HEK293 (cell line): ENCODE data around the gene SNTB2.

Source experiments
- CTCF ChIA-PET: fragments of 350-600 bp; formaldehyde crosslinking; extraction: SDS; loops from one replicate; lab custom pipeline; 2021; ENCODE audit warnings: antibody characterized with exemption; lab: Yijun Ruan, JAX
- POLR2A ChIA-PET: fragments of 300-600 bp; formaldehyde crosslinking; extraction: SDS; loops from one replicate; lab custom pipeline; 2020; ENCODE audit warnings: antibody characterized with exemption, inconsistent platforms; lab: Yijun Ruan, JAX
- H3K27ac ChIP-seq: fragments of 200-500 bp; sonication (Bioruptor generic); 2 replicates; pipeline ENCODE4 v1.5.1; 2014; ENCODE audit warnings: low read depth, low read length, control low read depth, inconsistent platforms; ENCODE audit errors: extremely low read depth
- H3K36me3 ChIP-seq, 2 experiments: fragments of 200-500 bp in 1 of 2; sonication (Bioruptor generic) in 1 of 2; 1 replicate in 1 of 2; 2 replicates in 1 of 2; pipeline ENCODE4 v1.5.1; 2014 to 2017; ENCODE audit warnings: inconsistent platforms in 2 of 2, low read length in 2 of 2; ENCODE audit not compliant: control insufficient read depth in 2 of 2, insufficient read depth in 1 of 2
- H3K4me1 ChIP-seq: fragments of 200-500 bp; sonication (Bioruptor generic); 2 replicates; pipeline ENCODE4 v1.5.1; 2014; ENCODE audit warnings: mild to moderate bottlenecking, low read length, inconsistent platforms; ENCODE audit not compliant: control insufficient read depth, insufficient read depth
- H3K4me3 ChIP-seq: 2 replicates; pipeline ENCODE4 v1.5.1; 2011; ENCODE audit warnings: low read depth, mild to moderate bottlenecking, control low read depth, low read length, moderate library complexity
- H3K9me3 ChIP-seq: fragments of 200-500 bp; sonication (Bioruptor generic); 2 replicates; pipeline ENCODE4 v1.5.1; 2014; ENCODE audit warnings: low read depth, low read length, inconsistent platforms; ENCODE audit not compliant: control insufficient read depth, insufficient read depth
- AEBP2 ChIP-seq: fragments of 450-650 bp; formaldehyde crosslinking; IDR thresholded peaks from 2 replicates; pipeline ENCODE4 v1.5.1; 2016; ENCODE audit warnings: missing biosample characterization, missing genetic modification characterization, borderline replicate concordance
- GLI4 ChIP-seq: fragments of 450-650 bp; formaldehyde crosslinking; IDR thresholded peaks from 2 replicates; pipeline ENCODE4 v1.5.1; 2016; ENCODE audit warnings: missing biosample characterization, missing genetic modification characterization
- KLF17 ChIP-seq: fragments of 450-650 bp; formaldehyde crosslinking; IDR thresholded peaks from 2 replicates; pipeline ENCODE4 v1.5.1; 2016; ENCODE audit warnings: missing biosample characterization, missing genetic modification characterization
- ZBTB1 ChIP-seq: fragments of 450-650 bp; formaldehyde crosslinking; IDR thresholded peaks from 2 replicates; pipeline ENCODE4 v1.5.1; 2016; ENCODE audit warnings: missing biosample characterization, missing genetic modification characterization
- ZBTB10 ChIP-seq: fragments of 450-650 bp; formaldehyde crosslinking; IDR thresholded peaks from 2 replicates; pipeline ENCODE4 v1.5.1; 2016; ENCODE audit warnings: missing biosample characterization, missing genetic modification characterization
- ZFP37 ChIP-seq: fragments of 450-650 bp; formaldehyde crosslinking; IDR thresholded peaks from 2 replicates; pipeline ENCODE4 v1.5.1; 2016; ENCODE audit warnings: missing biosample characterization, missing genetic modification characterization
- ZNF16 ChIP-seq: fragments of 450-650 bp; formaldehyde crosslinking; IDR thresholded peaks from 2 replicates; pipeline ENCODE4 v1.5.1; 2016; ENCODE audit warnings: low read depth, missing biosample characterization, missing genetic modification characterization
- ZNF18 ChIP-seq: fragments of 450-650 bp; formaldehyde crosslinking; IDR thresholded peaks from 2 replicates; pipeline ENCODE4 v1.5.1; 2016; ENCODE audit warnings: missing biosample characterization, missing genetic modification characterization
- ZNF335 ChIP-seq: fragments of 450-650 bp; formaldehyde crosslinking; conservative IDR thresholded peaks from 2 replicates; pipeline ENCODE4 v1.5.1; 2016; ENCODE audit warnings: missing biosample characterization, missing genetic modification characterization
- ZNF514 ChIP-seq: fragments of 450-650 bp; formaldehyde crosslinking; IDR thresholded peaks from 2 replicates; pipeline ENCODE4 v1.5.1; 2016; ENCODE audit warnings: missing biosample characterization, missing genetic modification characterization
- ZNF585B ChIP-seq: fragments of 450-650 bp; formaldehyde crosslinking; IDR thresholded peaks from 2 replicates; pipeline ENCODE4 v1.5.1; 2016; ENCODE audit warnings: missing biosample characterization, missing genetic modification characterization
- ZNF624 ChIP-seq: fragments of 450-650 bp; formaldehyde crosslinking; IDR thresholded peaks from 2 replicates; pipeline ENCODE4 v1.5.1; 2017; ENCODE audit warnings: missing biosample characterization, missing genetic modification characterization
- ZNF664 ChIP-seq: fragments of 450-650 bp; formaldehyde crosslinking; IDR thresholded peaks from 2 replicates; pipeline ENCODE4 v1.5.1; 2016; ENCODE audit warnings: missing biosample characterization, missing genetic modification characterization
- ZNF677 ChIP-seq: fragments of 450-650 bp; IDR thresholded peaks from 2 replicates; pipeline ENCODE4 v1.5.0; 2018; ENCODE audit warnings: missing biosample characterization, mild to moderate bottlenecking, missing genetic modification characterization, moderate library complexity
- ZNF704 ChIP-seq: fragments of 450-650 bp; formaldehyde crosslinking; IDR thresholded peaks from 2 replicates; pipeline ENCODE4 v1.5.1; 2016; ENCODE audit warnings: missing biosample characterization, missing genetic modification characterization
- ZSCAN23 ChIP-seq: fragments of 450-650 bp; formaldehyde crosslinking; IDR thresholded peaks from 2 replicates; pipeline ENCODE4 v1.5.1; 2016; ENCODE audit warnings: missing biosample characterization, missing genetic modification characterization

SNTB2 gene

GRCh38 chr16:69339289-69340094, 152.5 kb downstream of the SNTB2 start, which contains the start of the genes COG8 and NIP7 (continued):
- no peak for TF ChIP-seq ZNF585B (tag by site-specific recombination)
- TF ChIP-seq, all 188 proteins: peak for 44

GRCh38 chr16:69340095-69340644, 153.2 kb downstream of the SNTB2 start:
- ChIA-PET POLR2A (interaction anchor here (0.7 to 5.2 kb wide), 4 partner anchors 8 to 13 kb away, joined by 3 to 27 read pairs (median 4); partner anchors contain the start of genes PDF and TMED6), CTCF (interaction anchor here (0.5 to 1.4 kb wide), 9 partner anchors 10 to 579 kb away, joined by 3 to 4 read pairs (median 3); no protein-coding TSS in a partner anchor)
- H3K36me3 ChIP-seq: peaks cover 20 to 60% of the 10 kb centered on the region in 2 experiments; a peak in 2 of 3 replicates
- no peaks in the 10 kb centered on the region for H3K4me1 ChIP-seq
- H3K27ac ChIP-seq: peak overlapping the region; percentile 71
- TF ChIP-seq GLI4 (tag by site-specific recombination) (no peak), ZNF335 (tag by site-specific recombination) (peak; percentile 91)
- peak overlapping the region; percentile 92 for H3K4me3 ChIP-seq
- no peaks in the 10 kb centered on the region for H3K9me3 ChIP-seq

GRCh38 chr16:69344171-69344570, 157.2 kb downstream of the SNTB2 start:
- Histone ChIP-seq H3K36me3 (peaks cover 14 to 53% of the 10 kb centered on the region in 2 experiments; a peak in 2 of 3 replicates), H3K4me3 (no peak overlapping the region), H3K27ac (no peak overlapping the region), H3K9me3 (no peaks in the 10 kb centered on the region), H3K4me1 (no peaks in the 10 kb centered on the region)
- ChIA-PET CTCF (interaction anchor here (0.7 kb wide), 2 partner anchors 52 to 272 kb away, joined by 3 read pairs; no protein-coding TSS in a partner anchor), POLR2A (no interaction called here)
- TF ChIP-seq ZNF16: no peak
- TF ChIP-seq ZNF677: no peak
- TF ChIP-seq AEBP2 (tag by site-specific recombination): no peak
- no peak for TF ChIP-seq ZNF664 (tag by site-specific recombination)
- TF ChIP-seq KLF17 (tag by site-specific recombination): no peak
- TF ChIP-seq ZNF514 (tag by site-specific recombination): no peak
- TF ChIP-seq ZNF704: no peak
- TF ChIP-seq ZBTB1 (tag by site-specific recombination): no peak
- no peak for TF ChIP-seq ZNF624 (tag by site-specific recombination)
- no peak for TF ChIP-seq ZBTB10 (tag by site-specific recombination)
- TF ChIP-seq ZNF18 (tag by site-specific recombination): no peak
- no peak for TF ChIP-seq ZSCAN23 (tag by site-specific recombination)
- TF ChIP-seq ZFP37: no peak
